Measurements from ENCODE around the gene PRUNE2.

Gene PRUNE2

GRCh38 chr9:76620581-76620980 is 285.3 kb downstream of the PRUNE2 start:
- DNase-seq: no peak

- no peak for DNase-seq
Measured at GRCh38 chr9:76619640-76620039, 286.3 kb downstream of the PRUNE2 start.

GRCh38 chr9:76619197-76619596 is 286.7 kb downstream of the PRUNE2 start:
- no peak for DNase-seq

- no peak for DNase-seq
Measured at GRCh38 chr9:76618762-76619161, 287.2 kb downstream of the PRUNE2 start.

GRCh38 chr9:76617497-76618175 is 288.3 kb downstream of the PRUNE2 start:
- no peak for DNase-seq

- no peak for DNase-seq
Measured at GRCh38 chr9:76616780-76617179, 289.1 kb downstream of the PRUNE2 start.

GRCh38 chr9:76615177-76615603 is 290.7 kb downstream of the PRUNE2 start:
- no peak for DNase-seq

- no peak for DNase-seq
Measured at GRCh38 chr9:76613974-76614373, 291.9 kb downstream of the PRUNE2 start.

- no peak for DNase-seq
Measured at GRCh38 chr9:76613150-76613781, 292.6 kb downstream of the PRUNE2 start.

- DNase-seq: peak in 1 of 2 experiments; percentile 4
Measured at GRCh38 chr9:76610011-76610352, 295.9 kb downstream of the PRUNE2 start.

- DNase-seq: no peak
Measured at GRCh38 chr9:76609285-76610010, 296.5 kb downstream of the PRUNE2 start.

GRCh38 chr9:76608575-76609273 is 297.2 kb downstream of the PRUNE2 start:
- no peak for DNase-seq

GRCh38 chr9:76607730-76608436 is 298.0 kb downstream of the PRUNE2 start:
- no peak for DNase-seq

- no peak for DNase-seq
Measured at GRCh38 chr9:76605321-76605900, 300.5 kb downstream of the PRUNE2 start.

- no peak for DNase-seq
Measured at GRCh38 chr9:76603931-76604570, 301.9 kb downstream of the PRUNE2 start.

- no peak for DNase-seq
Measured at GRCh38 chr9:76603448-76603895, 302.4 kb downstream of the PRUNE2 start.

GRCh38 chr9:76602199-76602598 is 303.7 kb downstream of the PRUNE2 start:
- no peak for DNase-seq

GRCh38 chr9:76600007-76600615 is 305.8 kb downstream of the PRUNE2 start:
- DNase-seq: no peak

- no peak for DNase-seq
Measured at GRCh38 chr9:76598981-76599380, 306.9 kb downstream of the PRUNE2 start.

- no peak for DNase-seq
Measured at GRCh38 chr9:76595645-76596044, 310.3 kb downstream of the PRUNE2 start.

- no peak for DNase-seq
Measured at GRCh38 chr9:76594764-76595424, 311.0 kb downstream of the PRUNE2 start.
